Measurements from ENCODE around the gene HBA2. TPM values are rescaled to one million over a fixed set of nuclear protein-coding genes. Genes with fewer than 3 reads are reported as not detected.
"Not testable (repeated sequence)": the region's sequence is repeated elsewhere in the genome, so short reads cannot be mapped to it uniquely, and the experiment has no call there.

The HBA2 gene
- total RNA-seq, 3 donors from 2014 or later, result not detected

GRCh38 chr16:176006-176405, 3.3 kb downstream of the HBA2 start:
- Mint-ChIP-seq H3K4me1 (ENCODE audit: low read depth) (peaks cover 13% of the 10 kb centered on the region), H3K27me3 (ENCODE audit: low read depth) (peaks cover 59% of the 10 kb centered on the region)
- DNase-seq; H3K4me3 Mint-ChIP-seq; H3K9me3 Mint-ChIP-seq; H3K36me3 Mint-ChIP-seq (ENCODE audit: insufficient read depth): not testable (repeated sequence)
- peak; percentile 3 to 15 for ATAC-seq

DNA sequence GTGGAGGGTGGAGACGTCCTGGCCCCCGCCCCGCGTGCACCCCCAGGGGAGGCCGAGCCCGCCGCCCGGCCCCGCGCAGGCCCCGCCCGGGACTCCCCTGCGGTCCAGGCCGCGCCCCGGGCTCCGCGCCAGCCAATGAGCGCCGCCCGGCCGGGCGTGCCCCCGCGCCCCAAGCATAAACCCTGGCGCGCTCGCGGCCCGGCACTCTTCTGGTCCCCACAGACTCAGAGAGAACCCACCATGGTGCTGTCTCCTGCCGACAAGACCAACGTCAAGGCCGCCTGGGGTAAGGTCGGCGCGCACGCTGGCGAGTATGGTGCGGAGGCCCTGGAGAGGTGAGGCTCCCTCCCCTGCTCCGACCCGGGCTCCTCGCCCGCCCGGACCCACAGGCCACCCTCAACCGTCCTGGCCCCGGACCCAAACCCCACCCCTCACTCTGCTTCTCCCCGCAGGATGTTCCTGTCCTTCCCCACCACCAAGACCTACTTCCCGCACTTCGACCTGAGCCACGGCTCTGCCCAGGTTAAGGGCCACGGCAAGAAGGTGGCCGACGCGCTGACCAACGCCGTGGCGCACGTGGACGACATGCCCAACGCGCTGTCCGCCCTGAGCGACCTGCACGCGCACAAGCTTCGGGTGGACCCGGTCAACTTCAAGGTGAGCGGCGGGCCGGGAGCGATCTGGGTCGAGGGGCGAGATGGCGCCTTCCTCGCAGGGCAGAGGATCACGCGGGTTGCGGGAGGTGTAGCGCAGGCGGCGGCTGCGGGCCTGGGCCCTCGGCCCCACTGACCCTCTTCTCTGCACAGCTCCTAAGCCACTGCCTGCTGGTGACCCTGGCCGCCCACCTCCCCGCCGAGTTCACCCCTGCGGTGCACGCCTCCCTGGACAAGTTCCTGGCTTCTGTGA, 4.1 kb downstream of the HBA2 start, which contains the start of gene HBA1:
HBA1 (plus strand) TSS at position 204 of the 906 bp plus-strand sequence; CDS start at position 241, 37 bp downstream.
- Mint-ChIP-seq H3K27me3 (ENCODE audit: low read depth) (peaks cover 54% of the 10 kb centered on the region), H3K4me1 (ENCODE audit: low read depth) (peaks cover 13% of the 10 kb centered on the region), H3K4me3 (peak within 1 kb of the TSS; percentile 24)
- peak; percentile 50 to 61 for ATAC-seq
- not testable (repeated sequence) for DNase-seq; H3K9me3 Mint-ChIP-seq; H3K36me3 Mint-ChIP-seq (ENCODE audit: insufficient read depth)

DNA sequence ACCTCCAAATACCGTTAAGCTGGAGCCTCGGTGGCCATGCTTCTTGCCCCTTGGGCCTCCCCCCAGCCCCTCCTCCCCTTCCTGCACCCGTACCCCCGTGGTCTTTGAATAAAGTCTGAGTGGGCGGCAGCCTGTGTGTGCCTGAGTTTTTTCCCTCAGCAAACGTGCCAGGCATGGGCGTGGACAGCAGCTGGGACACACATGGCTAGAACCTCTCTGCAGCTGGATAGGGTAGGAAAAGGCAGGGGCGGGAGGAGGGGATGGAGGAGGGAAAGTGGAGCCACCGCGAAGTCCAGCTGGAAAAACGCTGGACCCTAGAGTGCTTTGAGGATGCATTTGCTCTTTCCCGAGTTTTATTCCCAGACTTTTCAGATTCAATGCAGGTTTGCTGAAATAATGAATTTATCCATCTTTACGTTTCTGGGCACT, 4.7 kb downstream of the HBA2 start:
- Mint-ChIP-seq H3K4me3 (no peak overlapping the region), H3K4me1 (ENCODE audit: low read depth) (peaks cover 13% of the 10 kb centered on the region), H3K27me3 (ENCODE audit: low read depth) (peaks cover 51% of the 10 kb centered on the region), H3K36me3 (ENCODE audit: insufficient read depth) (no peaks in the 10 kb centered on the region), H3K9me3 (no peaks in the 10 kb centered on the region)
- ATAC-seq (no peak), DNase-seq (no peak)

- H3K4me3 Mint-ChIP-seq, result no peak overlapping the region
- peaks cover 13% of the 10 kb centered on the region for H3K4me1 Mint-ChIP-seq (ENCODE audit: low read depth)
- DNase-seq, result no peak
- peaks cover 51% of the 10 kb centered on the region for H3K27me3 Mint-ChIP-seq (ENCODE audit: low read depth)
- no peaks in the 10 kb centered on the region for H3K36me3 Mint-ChIP-seq (ENCODE audit: insufficient read depth)
- H3K9me3 Mint-ChIP-seq, result no peaks in the 10 kb centered on the region
- no peak for ATAC-seq
Observed at GRCh38 chr16:177981-178667, 5.4 kb downstream of the HBA2 start.

GRCh38 chr16:178668-179015, 6.0 kb downstream of the HBA2 start:
- Mint-ChIP-seq H3K36me3 (ENCODE audit: insufficient read depth) (no peaks in the 10 kb centered on the region), H3K4me1 (ENCODE audit: low read depth) (peaks cover 13% of the 10 kb centered on the region), H3K4me3 (no peak overlapping the region), H3K9me3 (no peaks in the 10 kb centered on the region), H3K27me3 (ENCODE audit: low read depth) (peaks cover 48% of the 10 kb centered on the region)
- DNase-seq (no peak), ATAC-seq (no peak)

- DNase-seq (no peak), ATAC-seq (no peak)
- H3K9me3 Mint-ChIP-seq, result no peaks in the 10 kb centered on the region
- H3K36me3 Mint-ChIP-seq (ENCODE audit: insufficient read depth), result no peaks in the 10 kb centered on the region
- H3K4me1 Mint-ChIP-seq (ENCODE audit: low read depth), result peaks cover 10% of the 10 kb centered on the region
- H3K4me3 Mint-ChIP-seq, result peak overlapping the region; percentile 46
- peaks cover 44% of the 10 kb centered on the region for H3K27me3 Mint-ChIP-seq (ENCODE audit: low read depth)
Observed at GRCh38 chr16:179211-180092, 6.8 kb downstream of the HBA2 start.

GRCh38 chr16:180101-180675, 7.5 kb downstream of the HBA2 start, which contains the start of gene HBQ1:
HBQ1 (plus strand) TSS chr16:180459; CDS start chr16:180487, 28 bp downstream.
- H3K4me1 Mint-ChIP-seq (ENCODE audit: low read depth), result peaks cover 3% of the 10 kb centered on the region
- peak; percentile 23 for DNase-seq
- peak; percentile 14 to 17 for ATAC-seq
- peaks cover 36% of the 10 kb centered on the region for H3K27me3 Mint-ChIP-seq (ENCODE audit: low read depth)
- no peaks in the 10 kb centered on the region for H3K36me3 Mint-ChIP-seq (ENCODE audit: insufficient read depth)
- H3K4me3 Mint-ChIP-seq, result peak within 1 kb of the TSS; percentile 46
- no peaks in the 10 kb centered on the region for H3K9me3 Mint-ChIP-seq

DNA sequence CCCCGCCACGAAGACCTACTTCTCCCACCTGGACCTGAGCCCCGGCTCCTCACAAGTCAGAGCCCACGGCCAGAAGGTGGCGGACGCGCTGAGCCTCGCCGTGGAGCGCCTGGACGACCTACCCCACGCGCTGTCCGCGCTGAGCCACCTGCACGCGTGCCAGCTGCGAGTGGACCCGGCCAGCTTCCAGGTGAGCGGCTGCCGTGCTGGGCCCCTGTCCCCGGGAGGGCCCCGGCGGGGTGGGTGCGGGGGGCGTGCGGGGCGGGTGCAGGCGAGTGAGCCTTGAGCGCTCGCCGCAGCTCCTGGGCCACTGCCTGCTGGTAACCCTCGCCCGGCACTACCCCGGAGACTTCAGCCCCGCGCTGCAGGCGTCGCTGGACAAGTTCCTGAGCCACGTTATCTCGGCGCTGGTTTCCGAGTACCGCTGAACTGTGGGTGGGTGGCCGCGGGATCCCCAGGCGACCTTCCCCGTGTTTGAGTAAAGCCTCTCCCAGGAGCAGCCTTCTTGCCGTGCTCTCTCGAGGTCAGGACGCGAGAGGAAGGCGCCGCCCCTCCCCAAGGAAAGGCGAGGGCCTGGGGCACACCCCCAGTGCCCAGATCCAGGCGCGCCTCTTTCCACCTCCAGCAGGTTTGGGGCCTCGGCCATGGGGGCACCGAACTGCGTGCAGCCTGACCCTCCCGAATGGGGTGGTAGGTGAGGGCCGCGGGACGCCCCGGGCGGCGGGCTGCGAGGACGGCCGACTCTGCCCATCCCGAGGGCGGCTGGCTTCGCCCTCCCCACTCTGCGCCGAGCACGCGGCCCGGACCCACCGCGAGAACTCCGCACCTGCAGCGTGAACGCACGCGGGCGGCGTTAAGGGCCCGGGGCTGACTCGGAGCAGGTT, 8.2 kb downstream of the HBA2 start:
- Mint-ChIP-seq H3K4me1 (ENCODE audit: low read depth) (peaks cover 2% of the 10 kb centered on the region), H3K4me3 (no peak overlapping the region), H3K9me3 (no peaks in the 10 kb centered on the region), H3K36me3 (ENCODE audit: insufficient read depth) (no peaks in the 10 kb centered on the region), H3K27me3 (ENCODE audit: low read depth) (peaks cover 29% of the 10 kb centered on the region)
- peak; percentile 79 to 83 for ATAC-seq
- DNase-seq, result peak; percentile 24

GRCh38 chr16:181565-182021, 8.9 kb downstream of the HBA2 start:
- ATAC-seq (no peak), DNase-seq (peak; percentile 84)
- Mint-ChIP-seq H3K36me3 (ENCODE audit: insufficient read depth) (no peaks in the 10 kb centered on the region), H3K9me3 (no peaks in the 10 kb centered on the region), H3K27me3 (ENCODE audit: low read depth) (peaks cover 27% of the 10 kb centered on the region), H3K4me1 (ENCODE audit: low read depth) (peaks cover 2% of the 10 kb centered on the region), H3K4me3 (no peak overlapping the region)

DNA sequence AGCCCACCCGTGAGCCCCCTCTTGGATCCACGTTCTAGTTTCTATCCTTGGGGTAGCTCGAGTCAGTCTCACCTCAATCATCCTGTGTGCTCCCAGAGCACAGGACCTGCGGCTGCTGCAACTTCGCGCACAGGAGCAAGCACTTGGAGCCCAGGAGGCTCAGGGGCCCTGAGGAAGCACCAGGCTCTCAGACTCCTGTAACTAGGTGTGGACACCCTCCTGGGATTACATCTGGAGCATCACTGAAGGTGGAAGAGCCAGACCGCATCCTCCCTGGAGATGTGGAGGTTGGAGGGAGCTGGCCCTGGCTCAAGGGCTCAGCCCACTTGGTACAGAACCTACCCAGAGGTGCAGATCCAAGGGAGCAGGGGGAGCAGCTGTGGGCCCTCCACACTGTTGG, 10.3 kb downstream of the HBA2 start:
- Mint-ChIP-seq H3K27me3 (ENCODE audit: low read depth) (peaks cover 17% of the 10 kb centered on the region), H3K9me3 (no peaks in the 10 kb centered on the region), H3K4me1 (ENCODE audit: low read depth) (peaks cover 2% of the 10 kb centered on the region), H3K4me3 (no peak overlapping the region), H3K36me3 (ENCODE audit: insufficient read depth) (no peaks in the 10 kb centered on the region)
- DNase-seq, result no peak
- ATAC-seq, result no peak

GRCh38 chr16:185213-185612, 12.5 kb downstream of the HBA2 start:
- ATAC-seq (no peak), DNase-seq (no peak)
- Mint-ChIP-seq H3K27me3 (ENCODE audit: low read depth) (no peaks in the 10 kb centered on the region), H3K36me3 (ENCODE audit: insufficient read depth) (peaks cover 14% of the 10 kb centered on the region), H3K4me3 (no peak overlapping the region), H3K4me1 (ENCODE audit: low read depth) (no peaks in the 10 kb centered on the region), H3K9me3 (no peaks in the 10 kb centered on the region)

GRCh38 chr16:185691-186090, 13.0 kb downstream of the HBA2 start:
- DNase-seq (no peak), ATAC-seq (no peak)
- no peaks in the 10 kb centered on the region for H3K27me3 Mint-ChIP-seq (ENCODE audit: low read depth)
- H3K4me1 Mint-ChIP-seq (ENCODE audit: low read depth), result no peaks in the 10 kb centered on the region
- peaks cover 18% of the 10 kb centered on the region for H3K36me3 Mint-ChIP-seq (ENCODE audit: insufficient read depth)
- no peak overlapping the region for H3K4me3 Mint-ChIP-seq
- H3K9me3 Mint-ChIP-seq, result no peaks in the 10 kb centered on the region

- no peaks in the 10 kb centered on the region for H3K9me3 Mint-ChIP-seq
- DNase-seq, result no peak
- ATAC-seq, result no peak
- H3K27me3 Mint-ChIP-seq (ENCODE audit: low read depth), result no peaks in the 10 kb centered on the region
- H3K4me1 Mint-ChIP-seq (ENCODE audit: low read depth), result no peaks in the 10 kb centered on the region
- peaks cover 26% of the 10 kb centered on the region for H3K36me3 Mint-ChIP-seq (ENCODE audit: insufficient read depth)
- H3K4me3 Mint-ChIP-seq, result no peak overlapping the region
Observed at GRCh38 chr16:187330-187729, 14.7 kb downstream of the HBA2 start.

Measured in activated T-cell treated with anti-CD3 and anti-CD28 coated beads, Interleukin-2, amount 50 U/mL, for 4 hours (primary cell).